Endodermal cell (in vitro differentiated cells): ENCODE results near the gene UNC5C. TPM values are rescaled to one million over a fixed set of nuclear protein-coding genes. Genes with fewer than 3 reads are reported as not detected.
A peak's percentile ranks its signal among the peaks of the same experiment; 100 is the strongest.

ENCODE experiments used
- DNase-seq: peaks from one replicate; pipeline ENCODE4 v3.0.0-alpha.2; 2017
- H3K27ac ChIP-seq: 2 replicates; pipeline ENCODE4 v1.5.1; 2013; ENCODE audit warnings: mild to moderate bottlenecking, low read depth, low read length, moderate library complexity
- H3K27me3 ChIP-seq: 2 replicates; pipeline ENCODE4 v1.6.1; 2013; ENCODE audit warnings: mild to moderate bottlenecking, low read length, moderate library complexity; ENCODE audit not compliant: insufficient read depth, control insufficient read depth, poor library complexity, severe bottlenecking
- H3K36me3 ChIP-seq: 2 replicates; pipeline ENCODE4 v1.7.0; 2013; ENCODE audit warnings: mild to moderate bottlenecking, low read length, moderate library complexity; ENCODE audit not compliant: control insufficient read depth, insufficient read depth
- H3K4me1 ChIP-seq: one replicate; pipeline ENCODE4 v1.7.0; 2013; ENCODE audit warnings: low read length; ENCODE audit not compliant: control insufficient read depth, insufficient read depth
- H3K4me3 ChIP-seq: 2 replicates; pipeline ENCODE4 v1.5.1; 2013; ENCODE audit warnings: mild to moderate bottlenecking, low read length, moderate library complexity
- H3K9ac ChIP-seq: 2 replicates; pipeline ENCODE4 v1.6.1; 2013; ENCODE audit warnings: mild to moderate bottlenecking, low read length, moderate library complexity; ENCODE audit not compliant: poor library complexity, severe bottlenecking; ENCODE audit errors: extremely low read depth
- H3K9me3 ChIP-seq: 2 replicates; pipeline ENCODE4 v1.6.1; 2013; ENCODE audit warnings: mild to moderate bottlenecking, low read length, moderate library complexity; ENCODE audit not compliant: control insufficient read depth
- H3K27ac Mint-ChIP-seq: 2 replicates; pipeline ENCODE4 v1.8.0; 2020; ENCODE audit warnings: mixed read lengths
- H3K27me3 Mint-ChIP-seq: 2 replicates; pipeline ENCODE4 v1.8.0; 2021; ENCODE audit warnings: mild to moderate bottlenecking, mixed read lengths; ENCODE audit not compliant: insufficient read depth
- H3K36me3 Mint-ChIP-seq: 2 replicates; pipeline ENCODE4 v1.8.0; 2020; ENCODE audit warnings: low read depth, mixed read lengths
- H3K4me1 Mint-ChIP-seq: 2 replicates; pipeline ENCODE4 v1.8.0; 2020; ENCODE audit warnings: mixed read lengths
- H3K4me3 Mint-ChIP-seq: 2 replicates; pipeline ENCODE4 v1.8.0; 2020; ENCODE audit warnings: mild to moderate bottlenecking, moderate library complexity, mixed read lengths
- H3K9me3 Mint-ChIP-seq: 2 replicates; pipeline ENCODE4 v1.8.0; 2020; ENCODE audit warnings: mild to moderate bottlenecking, mixed read lengths
- CTCF ChIP-seq: fragments of 200-600 bp; sonication (generic); conservative IDR thresholded peaks from 2 replicates; pipeline ENCODE4 v1.5.0; 2021; ENCODE audit warnings: antibody characterized with exemption, mild to moderate bottlenecking
- WGBS, 2 experiments: methylation state at CpG; one replicate each; pipeline versions ENCODE4 v1.1.5 to v1.1.7; 2013; ENCODE audit warnings: missing lambda C conversion rate in 2 of 2, mixed read lengths in 1 of 2; ENCODE audit not compliant: insufficient coverage in 1 of 2, insufficient read length in 1 of 2; 5-methylcytosine and 5-hydroxymethylcytosine counted together
- total RNA-seq, 2 donors: library from RNA; stranded (reverse); fragmentation: NEBNext Ultra II Directional in 1 of 2; extraction: Animal tissue kit (Norgen Biotek cat#: 25700) in 1 of 2; gene quantifications; 2 replicates in 1 of 2; 3 replicates in 1 of 2; pipeline ENCODE4 v1.2.1, GENCODE V29; 2021

Gene UNC5C
- total RNA-seq, 2 donors from 2014 or later, result 2.0 to 7.2 TPM

GRCh38 chr4:95445251-95445650 is 103.5 kb downstream of the UNC5C start:
- no peak for TF ChIP-seq CTCF
- H3K9ac ChIP-seq, result no peak overlapping the region
- no peaks in the 10 kb centered on the region for H3K36me3 ChIP-seq
- no peaks in the 10 kb centered on the region for H3K27me3 ChIP-seq
- Mint-ChIP-seq H3K27me3 (no peaks in the 10 kb centered on the region), H3K9me3 (no peaks in the 10 kb centered on the region), H3K27ac (no peak overlapping the region), H3K4me1 (peaks cover 14% of the 10 kb centered on the region), H3K4me3 (no peak overlapping the region), H3K36me3 (no peaks in the 10 kb centered on the region)
- 96 to 100% methylated on average over 2 to 5 of the region's 5 CpGs for WGBS, 2 experiments
- no peaks in the 10 kb centered on the region for H3K9me3 ChIP-seq
- DNase-seq, result no peak
- peaks cover 6% of the 10 kb centered on the region for H3K4me1 ChIP-seq
- H3K4me3 ChIP-seq, result no peak overlapping the region
- H3K27ac ChIP-seq, result no peak overlapping the region

GRCh38 chr4:95444812-95445211 is 104.0 kb downstream of the UNC5C start:
- H3K4me1 ChIP-seq, result peaks cover 6% of the 10 kb centered on the region
- no peaks in the 10 kb centered on the region for H3K27me3 ChIP-seq
- peaks cover 19% of the 10 kb centered on the region for H3K4me1 Mint-ChIP-seq

GRCh38 chr4:95439896-95440295 is 108.9 kb downstream of the UNC5C start:
- Histone ChIP-seq H3K9ac (no peak overlapping the region), H3K9me3 (no peaks in the 10 kb centered on the region), H3K4me3 (no peak overlapping the region), H3K4me1 (peaks cover 6% of the 10 kb centered on the region), H3K36me3 (no peaks in the 10 kb centered on the region), H3K27ac (no peak overlapping the region), H3K27me3 (no peaks in the 10 kb centered on the region)
- Mint-ChIP-seq H3K27ac (peak overlapping the region; percentile 85), H3K4me3 (peak overlapping the region; percentile 28), H3K9me3 (no peaks in the 10 kb centered on the region), H3K4me1 (peaks cover 36% of the 10 kb centered on the region), H3K27me3 (no peaks in the 10 kb centered on the region), H3K36me3 (no peaks in the 10 kb centered on the region)
- DNase-seq, result no peak
- WGBS, 2 experiments, result 46 to 58% methylated on average over 4 of the region's 4 CpGs
- TF ChIP-seq CTCF, result no peak

More at GRCh38 chr4:95444812-95445211, 104.0 kb downstream of the UNC5C start:
- no peak for TF ChIP-seq CTCF
- no peak overlapping the region for H3K9ac ChIP-seq
- H3K4me3 ChIP-seq, result no peak overlapping the region
- Mint-ChIP-seq H3K27ac (no peak overlapping the region), H3K27me3 (no peaks in the 10 kb centered on the region), H3K4me3 (no peak overlapping the region), H3K9me3 (no peaks in the 10 kb centered on the region), H3K36me3 (no peaks in the 10 kb centered on the region)
- H3K36me3 ChIP-seq, result no peaks in the 10 kb centered on the region
- no peak for DNase-seq
- H3K27ac ChIP-seq, result no peak overlapping the region
- 94% methylated on average over 5 of the region's 5 CpGs; no CpG with 5 or more reads in 1 of the 2 experiments for WGBS, 2 experiments
- H3K9me3 ChIP-seq, result no peaks in the 10 kb centered on the region
